Measurements from ENCODE around the gene IFNA13. TPM values are rescaled to one million over a fixed set of nuclear protein-coding genes. Genes with fewer than 3 reads are reported as not detected.

The IFNA13 gene
- polyA plus RNA-seq, 3 donors: not detected

DNA sequence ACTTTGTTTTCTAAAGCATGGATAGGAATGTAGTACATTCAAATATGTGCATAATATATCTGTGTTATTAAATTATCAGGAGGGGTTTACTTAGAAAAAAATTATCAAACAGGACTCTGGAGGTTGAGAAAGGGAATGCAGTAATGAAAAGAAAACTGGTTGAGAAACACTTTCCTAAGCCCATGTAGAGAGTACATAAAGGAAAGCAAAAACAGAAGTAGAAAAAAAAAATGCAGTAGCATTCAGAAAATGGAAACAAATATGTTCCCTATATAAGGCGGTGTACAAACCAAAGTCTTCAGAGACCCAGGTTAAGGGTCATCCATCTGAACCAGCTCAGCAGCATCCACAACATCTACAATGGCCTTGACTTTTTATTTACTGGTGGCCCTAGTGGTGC, 41.0 kb upstream of the IFNA13 start, which contains the start of gene IFNA8:
Gene IFNA8 (plus strand): TSS at position 301 of the 400 bp plus-strand sequence. CDS start 60 bp downstream, at position 361.
- intact Hi-C loops (cut with micrococcal nuclease): no loop called here
- H3K4me1 ChIP-seq (ENCODE audit: control insufficient read depth in 1 of 2, insufficient read depth in 2 of 2, low read length in 2 of 2): peaks cover 0 to 6% of the 10 kb centered on the region in 2 donors
- H3K4me2 ChIP-seq (replicated peaks; ENCODE audit: extremely low read depth, low read length, poor library complexity, severe bottlenecking): no peak within 1 kb of the TSS
- no peak within 1 kb of the TSS for H3K9ac ChIP-seq (ENCODE audit: insufficient read depth, low read length, poor library complexity, severe bottlenecking)
- TF ChIP-seq, protein P1, sequence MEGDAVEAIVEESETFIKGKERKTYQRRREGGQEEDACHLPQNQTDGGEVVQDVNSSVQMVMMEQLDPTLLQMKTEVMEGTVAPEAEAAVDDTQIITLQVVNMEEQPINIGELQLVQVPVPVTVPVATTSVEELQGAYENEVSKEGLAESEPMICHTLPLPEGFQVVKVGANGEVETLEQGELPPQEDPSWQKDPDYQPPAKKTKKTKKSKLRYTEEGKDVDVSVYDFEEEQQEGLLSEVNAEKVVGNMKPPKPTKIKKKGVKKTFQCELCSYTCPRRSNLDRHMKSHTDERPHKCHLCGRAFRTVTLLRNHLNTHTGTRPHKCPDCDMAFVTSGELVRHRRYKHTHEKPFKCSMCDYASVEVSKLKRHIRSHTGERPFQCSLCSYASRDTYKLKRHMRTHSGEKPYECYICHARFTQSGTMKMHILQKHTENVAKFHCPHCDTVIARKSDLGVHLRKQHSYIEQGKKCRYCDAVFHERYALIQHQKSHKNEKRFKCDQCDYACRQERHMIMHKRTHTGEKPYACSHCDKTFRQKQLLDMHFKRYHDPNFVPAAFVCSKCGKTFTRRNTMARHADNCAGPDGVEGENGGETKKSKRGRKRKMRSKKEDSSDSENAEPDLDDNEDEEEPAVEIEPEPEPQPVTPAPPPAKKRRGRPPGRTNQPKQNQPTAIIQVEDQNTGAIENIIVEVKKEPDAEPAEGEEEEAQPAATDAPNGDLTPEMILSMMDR (IDR thresholded peaks at IDR 0.05): no peak
- H3K4me3 Mint-ChIP-seq: no peak within 1 kb of the TSS
- no peaks in the 10 kb centered on the region for H3K9me3 Mint-ChIP-seq
- no peak for DNase-seq
- no peaks in the 10 kb centered on the region for H4K20me1 ChIP-seq (ENCODE audit: insufficient read depth, low read length)
- H3K36me3 Mint-ChIP-seq: no peaks in the 10 kb centered on the region
- H3K27ac ChIP-seq (ENCODE audit: low read depth in 1 of 2, low read length in 2 of 2): no peak within 1 kb of the TSS
- peaks cover 11 to 13% of the 10 kb centered on the region in 2 donors for H3K27me3 ChIP-seq (ENCODE audit: control insufficient read depth in 2 of 2, insufficient read depth in 2 of 2, low read length in 2 of 2)
- H2AFZ ChIP-seq (ENCODE audit: insufficient read depth, low read depth, low read length, poor library complexity, severe bottlenecking): no peak within 1 kb of the TSS
- H3K4me3 ChIP-seq (replicated peaks in 1 of 3; ENCODE audit: low read depth in 2 of 3, low read length in 3 of 3): no peak within 1 kb of the TSS
- WGBS (ENCODE audit: insufficient coverage): 33% methylated on average over 1 of the region's 1 CpG
- no peaks in the 10 kb centered on the region for H3K36me3 ChIP-seq (replicated peaks in 1 of 2; ENCODE audit: control insufficient read depth in 1 of 2, insufficient read depth in 2 of 2, low read length in 2 of 2)
- no peaks in the 10 kb centered on the region for H3K9me3 ChIP-seq (replicated peaks in 1 of 2; ENCODE audit: control insufficient read depth in 1 of 2, insufficient read depth in 1 of 2, low read length in 2 of 2)
- H3K79me2 ChIP-seq (ENCODE audit: insufficient read depth, low read length): no peaks in the 10 kb centered on the region
- H3K27ac Mint-ChIP-seq: no peak within 1 kb of the TSS
- H3K4me1 Mint-ChIP-seq: peaks cover 20% of the 10 kb centered on the region
- peaks cover 5 to 16% (median 12%) of the 10 kb centered on the region in 3 donors for H3K27me3 Mint-ChIP-seq (ENCODE audit: low read depth in 3 of 3)

DNA sequence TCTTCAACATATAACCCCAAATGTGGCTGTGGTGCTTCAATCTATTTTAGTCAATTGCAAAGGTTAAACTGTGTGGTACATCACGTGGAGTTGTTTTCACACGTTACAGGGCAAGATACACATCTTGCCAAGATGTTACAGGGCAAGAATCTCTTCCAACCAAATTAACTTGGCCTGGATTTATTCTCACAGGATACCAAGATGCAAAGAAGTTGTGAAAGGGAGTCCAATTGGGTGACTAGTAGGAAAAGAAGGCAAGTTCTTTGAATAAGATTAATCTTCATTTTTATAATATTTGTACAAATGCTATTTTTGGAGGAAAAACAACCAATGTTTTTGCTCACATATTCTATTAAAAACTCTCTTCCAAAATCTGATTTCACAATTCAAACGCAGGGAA, 36.3 kb upstream of the IFNA13 start:
- H3K9me3 Mint-ChIP-seq: peaks cover 0 to 7% (median 2%) of the 10 kb centered on the region in 7 donors
- Histone ChIP-seq H3K27me3 (ENCODE audit: control insufficient read depth in 2 of 2, insufficient read depth in 2 of 2, low read length in 2 of 2) (peaks cover 50 to 52% of the 10 kb centered on the region in 2 donors), H3K27ac (ENCODE audit: low read depth in 1 of 2, low read length in 2 of 2) (no peak overlapping the region), H3K9me3 (replicated peaks in 1 of 2; ENCODE audit: control insufficient read depth in 1 of 2, insufficient read depth in 1 of 2, low read length in 2 of 2) (peaks cover 0 to 10% of the 10 kb centered on the region in 2 donors), H2AFZ (ENCODE audit: insufficient read depth, low read depth, low read length, poor library complexity, severe bottlenecking) (no peak overlapping the region), H4K20me1 (ENCODE audit: insufficient read depth, low read length) (no peaks in the 10 kb centered on the region), H3K4me1 (ENCODE audit: control insufficient read depth in 1 of 2, insufficient read depth in 2 of 2, low read length in 2 of 2) (peaks cover 8 to 11% of the 10 kb centered on the region in 2 donors), H3K4me2 (replicated peaks; ENCODE audit: extremely low read depth, low read length, poor library complexity, severe bottlenecking) (no peak overlapping the region), H3K79me2 (ENCODE audit: insufficient read depth, low read length) (no peaks in the 10 kb centered on the region), H3K9ac (ENCODE audit: insufficient read depth, low read length, poor library complexity, severe bottlenecking) (no peak overlapping the region), H3K4me3 (replicated peaks in 1 of 3; ENCODE audit: low read depth in 2 of 3, low read length in 3 of 3) (no peak overlapping the region), H3K36me3 (replicated peaks in 1 of 2; ENCODE audit: control insufficient read depth in 1 of 2, insufficient read depth in 2 of 2, low read length in 2 of 2) (no peaks in the 10 kb centered on the region)
- H3K27ac Mint-ChIP-seq: no peak overlapping the region
- WGBS (ENCODE audit: insufficient coverage): no CpG with 5 or more reads among the region's 3 CpGs
- no peak for DNase-seq
- H3K4me1 Mint-ChIP-seq: peaks cover 17% of the 10 kb centered on the region
- TF ChIP-seq, protein P1 (IDR thresholded peaks at IDR 0.05): no peak
- H3K36me3 Mint-ChIP-seq: peaks cover 0 to 3% of the 10 kb centered on the region in 2 donors
- peaks cover 40 to 52% (median 51%) of the 10 kb centered on the region in 3 donors for H3K27me3 Mint-ChIP-seq (ENCODE audit: low read depth in 3 of 3)
- intact Hi-C loops (cut with micrococcal nuclease): no loop called here
- H3K4me3 Mint-ChIP-seq: peak overlapping the region in 1 of 2 donors; percentile 40
